H7 (cell line): ENCODE measurements around the gene GPAT3. TPM values are rescaled to one million over a fixed set of nuclear protein-coding genes. Genes with fewer than 3 reads are reported as not detected.
"Not testable (repeated sequence)": the region's sequence is repeated elsewhere in the genome, so short reads cannot be mapped to it uniquely, and the experiment has no call there.

Source experiments
- DNase-seq: peaks from one replicate; pipeline ENCODE4 v3.0.0; 2012
- H3K27me3 ChIP-seq: 2 replicates; pipeline ENCODE4 v1.6.0; 2011; ENCODE audit warnings: mild to moderate bottlenecking, low read length; ENCODE audit not compliant: control insufficient read depth, insufficient read depth
- H3K36me3 ChIP-seq: replicated peaks from 2 replicates; pipeline ENCODE4 v1.5.1; 2011; ENCODE audit warnings: low read length; ENCODE audit not compliant: control insufficient read depth, insufficient read depth
- H3K4me3 ChIP-seq: 2 replicates; pipeline ENCODE4 v1.5.1; 2011; ENCODE audit warnings: low read depth, mild to moderate bottlenecking, control low read depth, low read length, moderate library complexity; ENCODE audit not compliant: insufficient read depth
- total RNA-seq: library from RNA; depleted of rRNA; stranded (reverse); fragments of >200 nt; shearing (Covaris generic); gene quantifications from 2 replicates; pipeline ENCODE4 v1.2.3, GENCODE V29; 2014; rRNA removed

The GPAT3 gene
- total RNA-seq = 0.59 and 0.73 TPM in 2 replicates

GRCh38 chr4:83535520-83536361 lies at the start of gene GPAT3:
GPAT3 (plus strand) TSS chr4:83536108; CDS start chr4:83536623, 515 bp downstream.
- DNase-seq = peak; percentile 78
- Histone ChIP-seq H3K27me3 (peaks cover 61% of the 10 kb centered on the region), H3K4me3 (peak within 1 kb of the TSS; percentile 77), H3K36me3 (no peaks in the 10 kb centered on the region)

GRCh38 chr4:83486457-83487129 lies 49.3 kb upstream of the GPAT3 start:
- no peak overlapping the region for H3K4me3 ChIP-seq
- no peaks in the 10 kb centered on the region for H3K36me3 ChIP-seq
- peaks cover 2% of the 10 kb centered on the region for H3K27me3 ChIP-seq
- no peak for DNase-seq

- no peak overlapping the region for H3K4me3 ChIP-seq
- H3K36me3 ChIP-seq = no peaks in the 10 kb centered on the region
- H3K27me3 ChIP-seq = no peaks in the 10 kb centered on the region
- peak; percentile 14 for DNase-seq
Observed at GRCh38 chr4:83489711-83490326, 46.1 kb upstream of the GPAT3 start.

- no peak overlapping the region for H3K4me3 ChIP-seq
- H3K36me3 ChIP-seq = no peaks in the 10 kb centered on the region
- H3K27me3 ChIP-seq = no peaks in the 10 kb centered on the region
- DNase-seq = peak; percentile 39
Observed at GRCh38 chr4:83490876-83491450, 44.9 kb upstream of the GPAT3 start.

GRCh38 chr4:83496085-83496917 lies 39.6 kb upstream of the GPAT3 start:
- not testable (repeated sequence) for DNase-seq, H3K36me3 ChIP-seq, H3K27me3 ChIP-seq, H3K4me3 ChIP-seq

- Histone ChIP-seq H3K4me3 (no peak overlapping the region), H3K36me3 (no peaks in the 10 kb centered on the region), H3K27me3 (no peaks in the 10 kb centered on the region)
- DNase-seq = no peak
Observed at GRCh38 chr4:83498187-83498586, 37.7 kb upstream of the GPAT3 start.

- not testable (repeated sequence) for H3K36me3 ChIP-seq, DNase-seq, H3K27me3 ChIP-seq, H3K4me3 ChIP-seq
Observed at GRCh38 chr4:83501671-83502070, 34.2 kb upstream of the GPAT3 start.

- Histone ChIP-seq H3K27me3 (no peaks in the 10 kb centered on the region), H3K36me3 (no peaks in the 10 kb centered on the region), H3K4me3 (no peak overlapping the region)
- no peak for DNase-seq
Observed at GRCh38 chr4:83503974-83504373, 31.9 kb upstream of the GPAT3 start.

GRCh38 chr4:83504503-83504902 lies 31.4 kb upstream of the GPAT3 start:
- Histone ChIP-seq H3K4me3 (no peak overlapping the region), H3K27me3 (no peaks in the 10 kb centered on the region), H3K36me3 (no peaks in the 10 kb centered on the region)
- DNase-seq = no peak

- no peak for DNase-seq
- Histone ChIP-seq H3K4me3 (no peak overlapping the region), H3K36me3 (no peaks in the 10 kb centered on the region), H3K27me3 (no peaks in the 10 kb centered on the region)
Observed at GRCh38 chr4:83504996-83505395, 30.9 kb upstream of the GPAT3 start.

- not testable (repeated sequence) for H3K36me3 ChIP-seq, H3K27me3 ChIP-seq, H3K4me3 ChIP-seq
- peak; percentile 38 for DNase-seq
Observed at GRCh38 chr4:83509156-83509585, 26.7 kb upstream of the GPAT3 start.

GRCh38 chr4:83510442-83510841 lies 25.5 kb upstream of the GPAT3 start:
- H3K36me3 ChIP-seq = no peaks in the 10 kb centered on the region
- no peak for DNase-seq
- no peak overlapping the region for H3K4me3 ChIP-seq
- H3K27me3 ChIP-seq = no peaks in the 10 kb centered on the region

GRCh38 chr4:83516042-83516772 lies 19.7 kb upstream of the GPAT3 start:
- no peak overlapping the region for H3K4me3 ChIP-seq
- no peaks in the 10 kb centered on the region for H3K36me3 ChIP-seq
- no peaks in the 10 kb centered on the region for H3K27me3 ChIP-seq
- no peak for DNase-seq
